Activated T-cell treated with anti-CD3 and anti-CD28 coated beads, Interleukin-2, amount 50 U/mL, for 1 hour (primary cell): Measurements from ENCODE around the gene THY1.
"Not testable (repeated sequence)": the region's sequence is repeated elsewhere in the genome, so short reads cannot be mapped to it uniquely, and the experiment has no call there.

Experiments
- DNase-seq: peaks from one replicate; pipeline ENCODE4 v3.0.0-alpha.2; 2020

THY1 gene

DNA sequence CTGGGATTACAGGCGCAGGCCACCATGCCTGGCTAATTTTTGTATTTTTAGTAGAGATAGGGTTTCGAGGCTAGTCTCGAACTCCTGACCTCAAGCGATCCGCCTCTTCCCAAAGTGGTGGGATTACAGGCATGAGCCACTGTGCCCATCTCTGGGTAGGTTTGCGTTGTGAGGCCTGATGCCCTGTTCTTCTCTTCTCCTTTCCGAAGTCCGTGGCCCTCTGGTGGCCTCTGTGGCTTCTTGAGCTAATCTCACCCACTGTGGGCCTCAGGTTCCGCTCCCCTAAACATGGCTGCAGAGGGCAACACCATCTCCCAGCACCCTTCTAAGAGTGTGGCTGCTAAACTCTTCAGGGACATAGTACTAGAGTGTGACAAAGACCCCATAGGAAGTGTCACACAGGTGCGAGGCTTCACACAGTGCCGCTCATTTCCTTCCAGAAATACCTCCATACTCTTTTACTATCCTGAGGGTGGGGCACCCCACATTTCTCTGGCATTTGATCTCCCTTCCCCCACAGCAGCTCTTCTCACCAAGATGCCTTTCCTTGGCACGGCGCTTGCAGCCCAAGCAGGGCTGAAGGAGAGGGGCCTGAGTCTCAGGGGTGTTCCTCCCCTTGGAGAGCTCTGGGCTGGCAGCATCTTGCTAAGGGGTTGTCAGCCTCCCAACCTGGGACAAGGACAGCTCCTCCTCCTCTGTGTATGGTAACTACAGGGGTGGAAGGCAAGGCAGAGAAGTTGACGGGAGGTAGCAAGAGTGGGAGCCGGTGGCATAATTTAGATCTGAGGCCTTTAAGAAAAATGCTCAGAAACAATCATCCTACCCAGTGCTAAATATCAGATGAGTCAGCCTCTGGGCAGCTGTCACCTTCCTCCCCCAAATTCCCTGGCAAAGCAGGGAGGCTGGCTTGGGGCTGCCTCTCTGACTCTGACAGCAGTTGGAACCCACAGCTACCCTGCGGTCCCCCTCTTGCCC, 6.1 kb downstream of the THY1 start:
- no peak for DNase-seq

DNA sequence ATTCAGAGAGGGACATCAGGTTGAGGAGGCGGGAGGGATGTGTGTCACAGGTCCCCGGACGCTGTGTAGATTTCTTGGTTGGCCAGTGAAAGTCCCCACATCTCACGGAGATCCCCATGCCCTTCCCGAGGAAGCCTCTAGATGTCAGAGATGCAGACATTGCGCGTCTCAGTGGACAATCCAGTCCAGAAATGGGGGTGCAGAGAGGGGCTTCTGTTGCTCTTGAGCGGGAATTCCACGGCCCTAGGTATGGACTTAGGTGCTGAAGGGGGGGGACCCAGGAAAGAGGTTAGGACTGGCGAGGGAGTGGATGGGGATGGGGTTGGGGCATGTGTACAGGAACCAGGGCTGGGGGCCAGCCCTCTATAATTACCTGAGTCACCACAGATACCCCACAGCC, 7.0 kb downstream of the THY1 start:
- DNase-seq, result no peak

DNA sequence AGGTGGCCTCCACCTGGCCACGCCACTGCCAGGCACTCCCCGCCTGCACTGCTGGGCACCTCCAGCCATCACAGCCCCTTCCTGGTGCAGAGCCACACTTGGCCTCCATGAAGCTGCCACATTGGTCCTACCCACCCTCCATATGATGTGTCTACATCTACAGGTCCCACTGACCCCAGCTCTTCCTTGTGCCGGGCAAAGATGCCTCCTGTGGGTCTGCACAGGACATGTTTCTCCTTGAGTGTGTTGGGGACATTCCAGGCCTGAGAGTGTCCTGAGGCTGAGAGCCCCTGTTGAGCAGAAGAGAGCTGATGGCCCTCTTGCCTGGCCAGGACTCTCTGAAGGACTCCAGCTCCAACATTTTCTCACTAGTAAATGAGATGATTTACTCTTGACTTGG, 7.5 kb downstream of the THY1 start:
- DNase-seq, result no peak

DNA sequence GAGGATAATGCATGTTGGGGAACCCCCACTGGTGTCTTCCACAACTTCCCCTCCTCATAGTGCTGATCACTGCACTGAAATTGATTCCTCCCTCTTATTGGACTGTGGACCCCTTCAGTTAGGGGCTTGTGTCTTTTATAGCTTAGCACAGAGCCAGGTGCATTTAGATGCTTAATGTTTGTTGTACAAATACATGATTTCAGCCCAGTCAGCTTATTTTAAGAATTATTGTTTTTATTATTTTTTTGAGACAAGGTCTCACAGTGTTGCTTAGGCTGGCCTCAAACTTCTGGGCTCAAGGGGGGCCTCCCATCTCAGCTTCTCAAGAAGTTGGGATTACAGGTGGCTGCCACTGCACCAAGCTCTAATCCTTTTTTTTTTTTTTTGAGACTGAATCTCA, 8.2 kb downstream of the THY1 start:
- no peak for DNase-seq

DNA sequence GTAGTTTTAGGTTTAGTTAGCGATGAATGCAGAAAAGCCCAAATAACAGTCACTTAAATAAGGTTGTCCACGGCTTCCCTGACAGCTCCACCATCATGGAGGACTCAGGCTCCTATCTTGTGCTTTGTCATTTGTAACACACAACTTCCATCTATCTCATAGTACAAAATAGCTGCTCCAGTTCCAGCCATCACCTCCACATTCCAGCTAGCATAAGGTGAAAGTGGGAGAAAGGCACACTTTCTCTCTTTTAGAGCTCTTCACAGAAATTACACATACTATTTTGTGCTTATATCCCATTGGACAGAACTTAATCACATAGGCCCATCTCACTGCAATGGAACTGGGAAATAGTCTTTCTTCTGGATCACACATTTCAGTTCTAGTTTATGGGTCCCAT, 8.7 kb downstream of the THY1 start:
- no peak for DNase-seq

DNA sequence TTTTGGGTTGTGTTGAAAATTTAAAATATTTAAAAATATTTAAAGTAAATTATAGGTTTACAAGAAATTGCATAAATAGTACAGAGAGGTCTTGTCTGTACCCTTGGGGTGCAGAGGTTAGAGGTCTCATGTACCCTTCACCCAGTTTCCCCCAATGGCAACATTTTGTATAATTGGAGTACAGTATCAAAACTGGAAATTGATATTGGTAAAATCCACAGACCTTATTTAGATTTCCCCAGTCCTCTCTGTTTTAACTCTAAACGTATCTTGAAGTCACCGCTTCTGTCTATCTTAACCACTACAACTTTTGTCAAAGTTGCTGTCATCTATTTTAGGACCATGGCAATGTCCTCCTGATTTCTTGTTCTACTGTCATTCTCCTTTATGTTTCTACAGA, 10.9 kb downstream of the THY1 start:
- DNase-seq, result no peak

DNA sequence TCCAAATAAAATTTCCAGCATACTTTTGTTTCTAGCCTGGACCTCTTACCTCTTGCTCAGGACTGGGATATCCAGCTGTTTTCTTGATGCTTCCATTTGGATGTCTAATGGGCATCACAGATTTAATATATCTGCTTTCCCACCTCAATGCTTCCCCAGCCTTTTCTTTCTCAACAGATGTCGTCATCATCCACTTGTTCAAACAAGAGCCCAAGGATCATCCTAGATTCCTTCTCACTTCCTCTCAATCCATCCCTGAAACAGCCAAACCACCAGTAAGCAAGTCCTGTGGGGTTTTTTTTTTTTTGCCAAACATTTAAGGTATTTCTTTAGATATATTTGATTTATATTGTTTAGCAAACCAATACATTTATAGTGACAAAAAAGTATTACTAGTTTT, 12.5 kb downstream of the THY1 start:
- DNase-seq, result no peak

DNA sequence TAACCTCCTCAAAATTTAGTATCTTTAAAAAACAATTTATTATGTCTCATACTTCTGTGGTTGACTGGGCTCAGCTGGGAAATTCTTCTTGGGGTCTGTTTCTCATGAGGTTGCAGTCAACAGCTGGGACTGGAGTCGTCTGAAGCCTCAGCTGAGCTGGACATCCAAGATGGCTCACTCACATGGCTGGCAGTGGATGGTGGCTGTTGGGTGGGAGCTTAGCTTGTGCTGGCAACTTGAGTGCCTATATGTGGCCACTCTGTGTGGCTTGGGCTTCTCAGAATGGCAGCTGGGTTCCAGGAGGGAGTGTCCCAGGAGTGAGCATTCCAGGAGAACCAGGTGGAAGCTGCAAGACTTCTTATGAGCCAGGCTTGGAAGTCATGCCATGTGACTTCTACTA, 13.2 kb downstream of the THY1 start:
- no peak for DNase-seq

DNA sequence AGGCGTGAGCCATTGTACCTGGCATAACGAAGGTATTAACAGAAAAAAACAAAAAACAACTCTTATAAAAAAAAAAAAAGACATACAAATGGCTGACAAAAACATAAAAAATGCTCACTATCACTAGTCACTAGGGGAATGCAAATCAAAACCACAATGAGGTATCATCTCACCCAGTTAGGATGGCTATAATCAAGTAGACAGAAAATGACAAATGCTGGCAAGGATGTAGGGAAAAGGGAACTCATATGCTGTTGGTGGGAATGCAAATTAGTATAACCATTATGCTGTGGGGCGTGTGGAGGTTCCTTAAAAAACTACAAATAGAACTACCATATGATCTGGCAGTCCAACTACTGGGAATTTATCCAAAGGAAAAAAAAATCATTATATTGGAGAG, 17.0 kb downstream of the THY1 start:
- no peak for DNase-seq

DNA sequence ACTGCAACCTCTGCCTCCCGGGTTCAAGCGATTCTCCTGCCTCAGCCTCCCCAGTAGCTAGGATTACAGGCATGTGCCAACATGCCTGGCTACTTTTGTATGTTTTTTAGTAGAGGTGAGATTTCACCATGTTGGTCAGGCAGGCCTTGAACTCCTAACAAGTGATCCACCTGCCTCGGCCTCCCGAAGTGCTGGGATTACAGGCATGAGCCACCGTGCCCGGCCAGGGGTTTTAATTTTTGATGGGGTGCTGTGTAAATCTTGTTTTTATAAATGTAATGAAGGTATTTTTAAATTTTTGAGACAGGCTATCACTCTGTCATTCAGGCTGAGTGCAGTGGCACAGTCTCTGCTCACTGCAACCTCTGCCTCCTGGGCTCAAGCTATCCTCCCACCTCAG, 17.5 kb downstream of the THY1 start:
- DNase-seq, result not testable (repeated sequence)

DNA sequence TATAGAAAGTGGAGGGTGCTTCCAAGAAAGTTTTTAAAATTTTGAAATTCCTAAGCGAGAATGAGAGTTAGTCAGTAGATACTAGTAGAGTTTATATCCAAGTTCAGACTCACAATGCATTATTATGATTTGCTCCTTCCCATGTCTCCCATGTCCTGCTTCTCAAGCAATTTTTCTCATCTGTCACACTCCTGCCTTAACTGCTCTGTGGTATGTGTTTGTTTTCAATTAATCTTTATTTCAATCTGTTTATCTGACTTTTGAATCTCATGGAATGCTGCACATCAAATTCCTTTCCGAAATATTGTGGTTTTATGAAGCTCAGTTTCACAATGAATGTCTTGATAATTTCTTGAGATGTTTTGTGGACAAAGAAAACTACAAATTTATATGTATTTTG, 18.1 kb downstream of the THY1 start:
- DNase-seq, result no peak

DNA sequence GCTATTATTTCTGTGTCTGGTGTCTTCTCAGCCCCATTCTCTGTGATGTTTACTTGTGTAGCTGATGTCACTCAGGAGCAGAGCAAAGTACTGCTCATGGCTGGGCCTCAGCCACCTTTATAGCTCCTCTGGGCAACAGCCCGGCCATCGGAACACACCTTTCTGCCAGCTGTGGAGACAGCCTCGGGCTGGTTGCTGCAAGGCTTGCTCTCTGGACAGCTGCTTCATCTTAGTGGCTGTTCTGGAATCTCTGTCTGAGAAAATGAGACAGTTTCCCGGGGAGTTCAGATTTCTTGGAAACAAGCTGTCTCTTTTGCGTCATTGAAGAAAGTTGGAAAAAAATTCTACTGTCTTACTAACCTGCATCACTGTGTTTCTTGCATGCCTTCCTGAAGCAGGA, 20.0 kb downstream of the THY1 start:
- DNase-seq, result no peak

DNA sequence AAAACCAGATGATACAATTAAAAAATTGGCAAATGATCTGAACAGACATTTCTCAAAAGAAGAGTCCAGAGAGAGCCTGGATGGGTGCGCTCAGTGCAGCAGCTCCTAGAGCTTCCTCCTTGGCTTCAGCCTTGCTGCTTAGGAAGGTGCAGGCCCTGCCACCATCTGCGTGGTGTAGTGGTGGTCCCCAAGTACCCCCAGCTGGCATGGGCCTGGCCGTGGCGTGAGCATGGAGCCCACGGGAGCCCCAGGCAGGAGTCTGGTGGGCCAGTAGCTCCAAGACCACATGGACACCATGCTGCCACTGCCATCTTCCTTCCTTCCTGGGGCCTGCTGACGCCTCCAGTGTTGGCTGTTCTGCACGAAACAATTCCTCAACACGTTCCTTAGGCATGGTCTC, 20.5 kb downstream of the THY1 start:
- no peak for DNase-seq

DNA sequence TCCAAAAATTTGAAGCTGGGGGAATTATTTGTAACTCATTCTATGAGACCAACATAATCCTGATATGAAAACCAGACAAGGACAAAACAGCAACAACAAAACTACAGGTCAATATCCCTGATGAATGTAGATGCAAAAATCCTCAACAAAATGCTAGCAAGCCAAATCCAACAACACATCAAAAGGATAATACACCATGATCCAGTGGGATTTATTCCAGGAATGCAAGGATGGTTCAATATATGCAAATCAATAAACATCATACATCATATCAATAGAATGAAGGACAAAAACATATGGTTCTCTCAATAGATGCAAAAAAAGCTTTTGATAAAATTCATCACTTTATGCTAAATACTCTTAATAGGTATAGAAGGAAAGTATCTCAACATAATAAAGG, 22.1 kb downstream of the THY1 start:
- DNase-seq, result no peak

DNA sequence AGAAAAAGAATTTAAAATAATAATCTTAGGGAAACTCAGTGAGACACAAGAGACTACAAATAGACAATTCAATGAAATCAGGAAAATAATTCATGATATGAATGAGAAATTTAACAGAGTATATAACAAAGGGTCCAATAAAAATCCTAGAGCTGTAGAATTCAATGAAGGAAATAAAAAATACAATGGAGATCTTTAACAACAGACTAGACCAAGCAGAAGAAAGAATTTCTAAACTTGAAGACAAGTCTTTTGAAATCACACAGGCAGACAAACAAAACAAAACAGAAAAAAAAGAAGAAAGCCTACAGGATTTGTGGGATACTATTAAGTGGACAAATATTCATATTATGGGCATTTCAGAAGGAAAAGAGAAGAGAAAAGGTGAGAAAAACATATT, 25.2 kb downstream of the THY1 start:
- no peak for DNase-seq

DNA sequence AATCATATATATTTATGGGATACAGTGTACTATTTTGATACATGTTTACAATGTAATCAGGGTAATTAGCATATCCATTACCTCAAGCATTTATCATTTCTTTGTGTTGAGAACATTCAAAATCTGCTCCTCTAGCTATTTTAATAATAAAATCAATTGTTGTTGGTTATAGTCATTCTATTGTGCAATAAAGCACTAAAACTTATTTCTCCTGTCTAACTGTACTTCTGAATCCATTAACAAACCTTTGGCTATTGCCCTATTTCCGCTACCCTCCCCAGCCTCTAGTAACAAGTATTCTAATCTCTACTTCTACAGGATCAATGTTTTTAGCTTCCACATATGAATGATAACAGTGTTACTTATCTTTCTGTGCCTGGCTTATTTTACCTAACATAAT, 26.1 kb downstream of the THY1 start:
- DNase-seq, result no peak

DNA sequence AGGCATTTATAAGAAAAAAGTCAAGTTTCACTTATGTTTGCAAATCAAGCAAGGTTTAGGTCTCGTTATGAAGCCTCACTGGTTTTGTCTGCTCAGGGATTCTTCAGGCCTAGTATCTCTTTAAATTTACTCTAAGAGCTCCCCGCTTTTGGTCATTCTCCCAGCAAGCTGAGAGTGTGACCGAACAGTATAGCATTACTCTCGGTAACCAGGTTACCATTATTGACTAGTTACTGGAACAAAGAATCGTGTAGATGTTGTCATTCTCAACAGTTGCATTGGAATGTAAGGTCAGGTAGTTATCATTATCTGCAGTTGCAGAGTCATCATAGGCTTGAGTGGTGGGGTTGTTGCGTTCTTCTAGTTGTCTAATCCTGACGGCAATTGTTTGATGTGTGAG, 31.7 kb downstream of the THY1 start:
- no peak for DNase-seq

DNA sequence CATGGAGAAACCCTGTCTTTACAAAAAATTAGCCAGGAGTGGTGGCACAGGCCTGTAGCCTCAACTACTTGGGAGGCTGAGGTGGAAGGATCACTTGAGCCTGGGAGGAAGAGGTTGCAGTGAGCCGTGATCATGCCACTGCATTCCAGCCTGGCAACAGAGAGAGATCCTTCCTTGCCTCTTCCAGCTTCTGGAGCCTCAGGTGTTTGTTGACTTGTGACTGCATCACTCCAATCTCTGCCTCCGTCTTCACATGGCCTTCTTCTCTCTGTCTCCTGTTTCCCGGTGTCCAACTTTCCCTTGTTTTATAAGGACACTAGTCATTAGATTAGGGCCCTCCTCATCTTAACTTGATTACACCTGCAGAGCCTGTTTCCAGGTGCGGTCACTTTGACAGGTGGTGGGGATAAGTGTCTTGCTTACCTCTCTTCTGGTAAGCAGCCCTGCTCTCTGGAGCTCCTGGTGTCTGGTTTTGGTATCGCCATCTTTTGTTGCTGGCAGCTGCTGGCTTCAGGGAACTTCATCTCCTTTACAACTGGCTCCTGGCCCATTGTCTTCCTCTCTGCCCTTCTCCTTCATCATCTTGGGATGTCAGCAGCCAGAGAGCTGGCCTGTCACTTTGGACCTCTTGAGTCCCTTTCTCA, 33.2 kb downstream of the THY1 start:
- no peak for DNase-seq

DNA sequence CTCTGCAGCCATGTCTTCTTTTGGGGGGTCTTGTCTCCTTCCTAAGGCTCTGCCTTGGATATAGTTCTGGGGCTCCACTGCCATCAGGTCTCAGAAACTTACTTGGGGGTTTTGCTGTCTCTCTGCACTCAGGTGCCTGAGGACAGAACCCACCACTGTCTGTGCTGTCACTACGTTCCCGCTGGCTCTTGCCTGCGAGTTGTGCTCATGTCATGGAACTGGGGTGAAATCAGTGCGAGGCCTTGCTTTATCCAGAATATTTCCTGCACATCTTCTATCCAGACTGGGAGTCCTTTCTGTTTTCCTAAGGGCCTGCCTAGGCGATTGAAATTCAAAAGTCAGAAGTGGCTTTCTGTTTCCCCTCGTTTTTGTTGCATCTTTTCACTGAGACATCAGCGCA, 34.9 kb downstream of the THY1 start:
- no peak for DNase-seq

DNA sequence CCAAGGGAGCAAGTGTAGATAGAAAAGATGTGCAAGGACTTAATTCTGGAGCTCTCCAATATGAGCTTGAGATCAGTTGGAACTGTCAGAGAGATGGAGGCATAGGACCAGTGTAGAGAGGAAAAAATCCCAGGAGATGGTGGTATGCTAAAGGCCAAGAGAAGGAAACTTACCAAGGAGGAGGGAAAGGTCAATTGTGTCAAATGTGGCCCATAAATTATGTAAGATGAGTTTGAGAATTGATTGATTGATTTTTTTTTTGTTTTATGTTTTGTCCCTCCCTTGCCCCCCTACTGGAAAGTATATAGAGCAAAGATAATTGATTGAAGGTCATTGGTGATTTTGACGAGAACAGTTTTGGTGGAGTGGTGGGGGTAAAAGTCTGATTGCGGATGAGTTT, 38.6 kb downstream of the THY1 start:
- DNase-seq, result no peak

DNA sequence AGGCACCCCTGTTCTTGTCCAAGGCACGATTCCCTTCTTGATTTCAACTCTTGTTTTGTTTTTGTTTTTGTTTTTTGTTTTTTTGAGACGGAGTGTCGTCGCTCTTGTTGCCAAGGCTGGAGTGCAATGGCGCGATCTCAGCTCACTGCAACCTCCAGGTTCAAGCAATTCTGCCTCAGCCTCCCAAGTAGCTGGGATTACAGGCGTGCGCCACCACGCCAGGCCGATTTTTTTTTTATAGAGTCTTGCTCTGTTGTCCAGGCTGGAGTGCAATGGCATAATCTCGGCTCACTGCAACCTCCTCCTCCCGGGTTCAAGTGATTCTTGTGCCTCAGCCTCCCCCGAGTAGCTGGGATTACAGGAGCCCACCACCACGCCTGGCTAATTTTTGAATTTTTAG, 40.5 kb downstream of the THY1 start:
- not testable (repeated sequence) for DNase-seq

DNA sequence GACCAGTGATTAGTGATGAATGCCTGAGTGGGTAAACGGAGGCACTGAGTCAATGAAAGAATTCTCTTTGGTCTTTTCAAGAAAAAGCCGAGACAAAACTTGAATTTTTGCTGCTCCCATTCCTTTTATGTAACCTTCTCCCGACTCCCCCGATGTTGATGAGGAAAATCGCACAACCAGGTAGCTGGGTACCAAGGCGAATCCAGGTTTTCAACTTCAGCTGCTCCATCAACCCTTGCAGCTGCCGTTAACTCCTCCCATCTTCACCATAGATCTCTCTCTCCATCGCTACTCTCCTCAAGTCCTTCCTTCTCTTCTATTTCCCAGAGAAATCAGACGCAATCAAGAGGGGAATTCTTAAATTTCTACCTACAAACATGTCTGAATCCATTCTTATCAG, 40.9 kb downstream of the THY1 start:
- DNase-seq, result no peak

DNA sequence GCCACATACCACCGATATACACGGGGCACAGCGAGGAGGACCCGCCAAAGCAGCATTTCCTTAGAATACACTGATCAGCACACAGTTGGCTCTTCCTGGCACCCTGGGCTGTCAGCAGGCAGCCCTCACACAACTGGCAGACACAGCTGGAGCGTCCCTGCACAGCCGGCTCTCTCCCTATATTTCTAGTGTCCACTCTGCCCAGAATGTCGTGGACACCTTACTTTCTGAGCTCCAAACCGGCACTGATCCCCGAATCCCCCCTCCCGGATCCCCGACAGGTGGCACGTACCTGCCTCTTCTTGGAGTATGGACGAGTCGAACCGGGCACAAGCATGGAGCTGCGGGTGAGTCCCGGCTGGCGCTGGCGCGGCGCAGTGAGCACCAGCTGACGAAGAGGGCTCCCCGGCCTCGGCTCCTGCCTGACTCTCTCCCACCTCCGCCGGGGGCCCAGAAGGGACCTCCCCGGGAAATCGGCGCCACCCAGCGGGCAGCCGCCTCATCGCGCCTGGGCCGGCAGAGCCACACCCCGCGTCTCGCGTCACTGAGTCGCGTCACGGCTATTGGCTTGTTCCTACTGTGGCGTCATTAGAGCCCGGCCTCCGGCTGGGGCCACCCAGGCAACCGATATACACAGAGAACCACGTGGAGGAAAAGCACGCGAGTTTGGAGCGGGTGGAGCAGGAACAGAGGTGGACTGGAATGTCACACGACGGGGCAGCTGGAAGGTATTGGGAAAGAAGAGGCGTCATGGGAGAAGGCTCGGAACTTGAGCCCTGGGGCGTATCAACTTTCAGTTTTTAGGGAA, 41.6 kb downstream of the THY1 start, which contains the start of gene USP2:
Gene USP2 (minus strand): TSS at position 510 of the 808 bp plus-strand sequence. CDS start 8,210 bp downstream, outside the sequence.
- peak; percentile 100 for DNase-seq

DNA sequence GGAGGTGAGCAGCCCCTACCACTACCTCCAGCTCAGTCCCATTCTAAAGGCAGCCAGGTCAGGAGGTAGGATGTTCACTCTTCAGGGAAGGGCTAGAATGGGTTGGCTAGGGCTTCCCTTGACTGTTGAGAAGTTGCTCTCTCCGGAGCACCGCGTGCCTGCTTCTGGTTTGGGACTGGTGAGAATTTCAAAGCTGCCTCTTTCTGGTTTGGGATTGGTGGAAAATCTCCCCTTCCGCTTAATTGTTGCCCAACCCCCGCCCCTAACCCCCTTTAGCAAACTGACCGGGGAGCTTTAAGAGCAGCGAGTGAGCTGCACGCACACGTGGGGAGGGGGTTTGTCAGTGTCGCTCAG, 42.2 kb downstream of the THY1 start:
- DNase-seq, result no peak
